GM12878 (cell line): Measurements from ENCODE around the gene CDKL1.

Experiments used
- BHLHE40 ChIP-seq, 2 experiments: fragments of 450-650 bp in 1 of 2; IDR thresholded peaks; 2 replicates each; pipeline ENCODE4 v1.6.1; 2011 to 2017; ENCODE audit warnings: low read depth in 2 of 2, borderline replicate concordance in 1 of 2, improper control_type of control experiment in 1 of 2, low read length in 1 of 2, mild to moderate bottlenecking in 1 of 2
- CREB1 ChIP-seq: IDR thresholded peaks from 2 replicates; pipeline ENCODE4 v1.6.1; 2012; ENCODE audit warnings: low read depth, mild to moderate bottlenecking, inconsistent platforms
- DPF2 ChIP-seq: fragments of 450-650 bp; IDR thresholded peaks from 2 replicates; pipeline ENCODE4 v1.6.1; 2017; ENCODE audit warnings: mild to moderate bottlenecking
- EZH2 ChIP-seq: IDR thresholded peaks from 2 replicates; pipeline ENCODE4 v1.6.1; 2012; ENCODE audit warnings: low read depth, mild to moderate bottlenecking, control low read depth, inconsistent platforms, low read length, borderline replicate concordance; ENCODE audit not compliant: control insufficient read depth
- FOXM1 ChIP-seq: IDR thresholded peaks from 2 replicates; pipeline ENCODE4 v1.6.1; 2012; ENCODE audit warnings: low read depth, mild to moderate bottlenecking, inconsistent platforms, low read length, moderate library complexity
- MEF2A ChIP-seq: IDR thresholded peaks from 2 replicates; pipeline ENCODE4 v1.6.1; 2011; ENCODE audit warnings: low read depth, mild to moderate bottlenecking, low read length, moderate library complexity; ENCODE audit not compliant: insufficient read depth
- MXI1 ChIP-seq: fragments of 150-350 bp; IDR thresholded peaks from 2 replicates; pipeline ENCODE4 v1.6.1; 2011; ENCODE audit warnings: low read depth, mild to moderate bottlenecking, inconsistent platforms, low read length, improper control_type of control experiment
- TAF1 ChIP-seq: IDR thresholded peaks from 2 replicates; pipeline ENCODE4 v1.6.1; 2011; ENCODE audit warnings: mild to moderate bottlenecking, low read depth, low read length, borderline replicate concordance
- ZNF207 ChIP-seq: fragments of 450-650 bp; IDR thresholded peaks from 2 replicates; pipeline ENCODE4 v1.6.1; 2014; ENCODE audit warnings: antibody characterized with exemption, mild to moderate bottlenecking, borderline replicate concordance
- ZNF274 ChIP-seq: IDR thresholded peaks from one replicate; pipeline ENCODE4 v1.8.0; 2011; ENCODE audit not compliant: insufficient read length, insufficient read depth
- TF ChIP-seq, protein P1 (sequence below), 3 experiments: IDR thresholded peaks in 2 of 3; conservative IDR thresholded peaks in 1 of 3; 2 replicates each; pipeline ENCODE4 v1.5.1; 2011; ENCODE audit warnings: low read depth in 3 of 3, low read length in 3 of 3, mild to moderate bottlenecking in 3 of 3, control low read depth in 2 of 3, moderate library complexity in 2 of 3, inconsistent platforms in 1 of 3, mixed read lengths in 1 of 3; ENCODE audit not compliant: control insufficient read depth in 2 of 3, insufficient read depth in 1 of 3; ENCODE audit errors: extremely low read depth in 1 of 3
- TF ChIP-seq, protein P2 (sequence below): IDR thresholded peaks from 2 replicates; pipeline ENCODE4 v1.6.1; 2012; ENCODE audit warnings: mild to moderate bottlenecking, low read depth, low read length

DNA sequence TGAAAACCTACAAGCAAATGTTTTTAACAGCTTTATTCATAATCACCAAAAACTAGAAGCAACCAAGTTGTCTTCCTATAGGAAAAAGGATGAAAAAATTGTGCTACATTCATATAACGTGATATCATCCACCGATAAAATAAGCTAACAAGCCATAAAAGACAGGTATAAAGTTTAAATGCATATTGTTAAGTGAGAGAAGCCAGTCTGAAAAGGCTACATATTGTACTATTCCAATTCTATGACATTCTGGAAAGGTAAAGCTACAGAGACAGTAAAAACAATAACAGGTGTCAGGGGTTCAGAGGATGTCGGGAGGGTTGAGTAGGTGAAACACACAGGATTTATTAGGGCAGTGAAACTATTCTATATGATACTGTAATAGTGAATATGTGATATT is 22.7 kb downstream of the CDKL1 start:
- TF ChIP-seq, protein P1, sequence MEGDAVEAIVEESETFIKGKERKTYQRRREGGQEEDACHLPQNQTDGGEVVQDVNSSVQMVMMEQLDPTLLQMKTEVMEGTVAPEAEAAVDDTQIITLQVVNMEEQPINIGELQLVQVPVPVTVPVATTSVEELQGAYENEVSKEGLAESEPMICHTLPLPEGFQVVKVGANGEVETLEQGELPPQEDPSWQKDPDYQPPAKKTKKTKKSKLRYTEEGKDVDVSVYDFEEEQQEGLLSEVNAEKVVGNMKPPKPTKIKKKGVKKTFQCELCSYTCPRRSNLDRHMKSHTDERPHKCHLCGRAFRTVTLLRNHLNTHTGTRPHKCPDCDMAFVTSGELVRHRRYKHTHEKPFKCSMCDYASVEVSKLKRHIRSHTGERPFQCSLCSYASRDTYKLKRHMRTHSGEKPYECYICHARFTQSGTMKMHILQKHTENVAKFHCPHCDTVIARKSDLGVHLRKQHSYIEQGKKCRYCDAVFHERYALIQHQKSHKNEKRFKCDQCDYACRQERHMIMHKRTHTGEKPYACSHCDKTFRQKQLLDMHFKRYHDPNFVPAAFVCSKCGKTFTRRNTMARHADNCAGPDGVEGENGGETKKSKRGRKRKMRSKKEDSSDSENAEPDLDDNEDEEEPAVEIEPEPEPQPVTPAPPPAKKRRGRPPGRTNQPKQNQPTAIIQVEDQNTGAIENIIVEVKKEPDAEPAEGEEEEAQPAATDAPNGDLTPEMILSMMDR (IDR thresholded peaks at IDR 0.05 in 2 of 3, conservative IDR thresholded peaks at IDR 0.05 in 1 of 3; ENCODE audit: control insufficient read depth in 2 of 3, extremely low read depth in 1 of 3, insufficient read depth in 1 of 3, low read depth in 3 of 3, low read length in 3 of 3), result no peak
- no peak for TF ChIP-seq ZNF274
- no peak for TF ChIP-seq BHLHE40 (IDR thresholded peaks at IDR 0.05; ENCODE audit: borderline replicate concordance in 1 of 2, low read depth in 2 of 2, low read length in 1 of 2)
- TF ChIP-seq TAF1, result no peak
- no peak for TF ChIP-seq EZH2
- no peak for TF ChIP-seq ZNF207
- no peak for TF ChIP-seq CREB1
- TF ChIP-seq FOXM1, result no peak
- TF ChIP-seq MXI1, result no peak
- TF ChIP-seq DPF2, result no peak
- TF ChIP-seq, protein P2, sequence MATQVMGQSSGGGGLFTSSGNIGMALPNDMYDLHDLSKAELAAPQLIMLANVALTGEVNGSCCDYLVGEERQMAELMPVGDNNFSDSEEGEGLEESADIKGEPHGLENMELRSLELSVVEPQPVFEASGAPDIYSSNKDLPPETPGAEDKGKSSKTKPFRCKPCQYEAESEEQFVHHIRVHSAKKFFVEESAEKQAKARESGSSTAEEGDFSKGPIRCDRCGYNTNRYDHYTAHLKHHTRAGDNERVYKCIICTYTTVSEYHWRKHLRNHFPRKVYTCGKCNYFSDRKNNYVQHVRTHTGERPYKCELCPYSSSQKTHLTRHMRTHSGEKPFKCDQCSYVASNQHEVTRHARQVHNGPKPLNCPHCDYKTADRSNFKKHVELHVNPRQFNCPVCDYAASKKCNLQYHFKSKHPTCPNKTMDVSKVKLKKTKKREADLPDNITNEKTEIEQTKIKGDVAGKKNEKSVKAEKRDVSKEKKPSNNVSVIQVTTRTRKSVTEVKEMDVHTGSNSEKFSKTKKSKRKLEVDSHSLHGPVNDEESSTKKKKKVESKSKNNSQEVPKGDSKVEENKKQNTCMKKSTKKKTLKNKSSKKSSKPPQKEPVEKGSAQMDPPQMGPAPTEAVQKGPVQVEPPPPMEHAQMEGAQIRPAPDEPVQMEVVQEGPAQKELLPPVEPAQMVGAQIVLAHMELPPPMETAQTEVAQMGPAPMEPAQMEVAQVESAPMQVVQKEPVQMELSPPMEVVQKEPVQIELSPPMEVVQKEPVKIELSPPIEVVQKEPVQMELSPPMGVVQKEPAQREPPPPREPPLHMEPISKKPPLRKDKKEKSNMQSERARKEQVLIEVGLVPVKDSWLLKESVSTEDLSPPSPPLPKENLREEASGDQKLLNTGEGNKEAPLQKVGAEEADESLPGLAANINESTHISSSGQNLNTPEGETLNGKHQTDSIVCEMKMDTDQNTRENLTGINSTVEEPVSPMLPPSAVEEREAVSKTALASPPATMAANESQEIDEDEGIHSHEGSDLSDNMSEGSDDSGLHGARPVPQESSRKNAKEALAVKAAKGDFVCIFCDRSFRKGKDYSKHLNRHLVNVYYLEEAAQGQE, result no peak
- TF ChIP-seq MEF2A, result no peak
